Measurements from ENCODE around the gene CENPE.

- TF ChIP-seq CTCF (IDR thresholded peaks at IDR 0.05) (no peak), POLR2A (IDR thresholded peaks at IDR 0.05) (no peak)
Observed at GRCh38 chr4:103079621-103080020, 118.5 kb downstream of the CENPE start.

All from testis (tissue), 2 donors.